Measurements from ENCODE around the gene CD34.

The CD34 gene

DNA sequence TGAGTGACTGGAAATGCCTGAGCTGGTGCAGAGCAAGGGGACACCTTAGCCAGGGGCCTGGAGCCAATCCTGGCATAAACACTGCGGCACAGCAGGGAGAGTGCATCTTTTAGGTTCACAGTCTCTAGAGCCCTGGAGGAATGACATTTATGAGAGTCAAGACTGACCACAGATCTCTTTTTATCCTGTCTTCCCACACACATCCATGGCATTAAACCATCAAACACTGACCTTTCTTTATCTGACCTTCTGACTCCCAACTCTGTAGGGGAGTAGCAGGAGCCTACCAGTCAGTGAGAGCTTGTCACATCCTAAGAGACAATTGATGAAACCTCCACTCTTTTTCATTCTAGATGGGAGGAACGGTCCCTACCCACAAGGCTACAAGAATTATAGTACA lies 7.9 kb downstream of the CD34 start:
- H3K4me3 ChIP-seq (replicated peaks; ENCODE audit: low read depth, low read length) = no peak overlapping the region
- TF ChIP-seq, protein P1, sequence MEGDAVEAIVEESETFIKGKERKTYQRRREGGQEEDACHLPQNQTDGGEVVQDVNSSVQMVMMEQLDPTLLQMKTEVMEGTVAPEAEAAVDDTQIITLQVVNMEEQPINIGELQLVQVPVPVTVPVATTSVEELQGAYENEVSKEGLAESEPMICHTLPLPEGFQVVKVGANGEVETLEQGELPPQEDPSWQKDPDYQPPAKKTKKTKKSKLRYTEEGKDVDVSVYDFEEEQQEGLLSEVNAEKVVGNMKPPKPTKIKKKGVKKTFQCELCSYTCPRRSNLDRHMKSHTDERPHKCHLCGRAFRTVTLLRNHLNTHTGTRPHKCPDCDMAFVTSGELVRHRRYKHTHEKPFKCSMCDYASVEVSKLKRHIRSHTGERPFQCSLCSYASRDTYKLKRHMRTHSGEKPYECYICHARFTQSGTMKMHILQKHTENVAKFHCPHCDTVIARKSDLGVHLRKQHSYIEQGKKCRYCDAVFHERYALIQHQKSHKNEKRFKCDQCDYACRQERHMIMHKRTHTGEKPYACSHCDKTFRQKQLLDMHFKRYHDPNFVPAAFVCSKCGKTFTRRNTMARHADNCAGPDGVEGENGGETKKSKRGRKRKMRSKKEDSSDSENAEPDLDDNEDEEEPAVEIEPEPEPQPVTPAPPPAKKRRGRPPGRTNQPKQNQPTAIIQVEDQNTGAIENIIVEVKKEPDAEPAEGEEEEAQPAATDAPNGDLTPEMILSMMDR (IDR thresholded peaks at IDR 0.05; ENCODE audit: low read depth, low read length, missing control alignments) = no peak
- no peak for DNase-seq (ENCODE audit: extremely low read depth, low read depth)

DNA sequence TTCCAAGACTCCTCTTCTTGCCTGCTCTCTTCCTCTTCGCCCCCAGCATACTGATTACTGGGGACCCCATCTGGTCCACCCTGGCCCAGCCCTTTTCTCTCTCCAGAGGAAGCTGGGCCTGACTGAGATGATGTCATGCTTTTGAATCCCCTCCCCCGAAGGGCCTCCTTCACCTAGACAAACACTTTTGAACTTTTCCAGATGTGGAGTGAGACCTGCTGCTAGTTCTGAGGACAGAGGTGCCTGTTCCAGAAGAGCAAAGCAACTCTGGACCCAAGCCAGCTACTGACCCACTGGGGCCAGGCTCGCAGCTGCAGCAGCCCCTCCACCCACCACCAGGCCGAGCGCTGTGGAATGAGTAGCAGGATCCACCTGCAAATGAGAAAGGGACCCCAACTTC lies 8.4 kb downstream of the CD34 start:
- no peak for DNase-seq (ENCODE audit: extremely low read depth, low read depth)
- TF ChIP-seq, protein P1 (IDR thresholded peaks at IDR 0.05; ENCODE audit: low read depth, low read length, missing control alignments) = no peak
- no peak overlapping the region for H3K4me3 ChIP-seq (replicated peaks; ENCODE audit: low read depth, low read length)

DNA sequence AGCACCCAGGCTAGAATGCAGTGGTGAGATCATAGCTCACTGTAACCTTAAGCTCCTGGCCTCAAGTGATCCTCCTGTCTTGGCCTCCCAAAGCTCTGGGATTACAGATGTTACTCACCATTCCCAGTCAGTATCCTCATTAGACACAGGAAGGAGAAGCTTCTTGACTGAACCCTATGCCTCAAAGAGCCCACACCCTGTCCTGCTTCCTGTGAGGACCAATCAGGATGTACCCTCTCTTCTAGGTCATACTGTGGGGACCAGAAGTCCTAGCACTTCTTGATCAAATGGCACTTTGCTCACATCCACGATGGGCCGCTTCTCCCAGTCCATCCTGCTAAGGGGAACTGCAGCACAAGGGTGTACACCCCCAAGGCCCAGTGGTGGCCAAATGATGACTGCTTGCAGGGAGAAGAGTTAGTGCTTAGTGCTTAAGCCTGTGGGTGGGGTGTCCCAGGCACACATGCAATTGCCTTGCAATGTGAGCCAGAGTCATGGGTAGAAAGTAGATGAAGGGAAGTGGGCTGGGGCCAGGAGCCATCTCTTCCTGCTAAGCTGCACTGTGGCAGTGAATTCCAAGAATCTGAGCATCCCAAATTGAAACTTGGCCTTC lies 9.8 kb downstream of the CD34 start:
- no peak overlapping the region for H3K4me3 ChIP-seq (replicated peaks; ENCODE audit: low read depth, low read length)
- DNase-seq (ENCODE audit: extremely low read depth, low read depth) = no peak
- TF ChIP-seq, protein P1 (IDR thresholded peaks at IDR 0.05; ENCODE audit: low read depth, low read length, missing control alignments) = no peak

DNA sequence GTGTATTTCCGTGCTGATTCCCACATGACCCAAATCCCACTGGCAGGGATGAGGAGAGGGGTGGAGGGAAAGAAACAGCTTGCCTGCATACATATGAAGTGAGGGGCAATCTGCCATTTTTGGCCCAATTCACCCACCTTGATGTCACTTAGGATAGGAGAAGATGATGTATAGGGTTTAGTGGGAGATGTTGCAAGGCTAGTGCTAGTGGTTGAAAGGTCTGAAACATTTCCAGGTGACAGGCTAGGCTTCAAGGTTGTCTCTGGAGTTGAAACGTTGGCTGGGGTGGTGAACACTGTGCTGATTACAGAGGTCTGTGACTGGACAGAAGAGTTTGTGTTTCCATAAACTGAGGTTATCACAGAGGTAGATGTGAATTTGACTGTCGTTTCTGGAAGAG lies 12.1 kb downstream of the CD34 start:
- no peak overlapping the region for H3K4me3 ChIP-seq (replicated peaks; ENCODE audit: low read depth, low read length)
- DNase-seq (ENCODE audit: extremely low read depth, low read depth) = no peak
- TF ChIP-seq, protein P1 (IDR thresholded peaks at IDR 0.05; ENCODE audit: low read depth, low read length, missing control alignments) = no peak

DNA sequence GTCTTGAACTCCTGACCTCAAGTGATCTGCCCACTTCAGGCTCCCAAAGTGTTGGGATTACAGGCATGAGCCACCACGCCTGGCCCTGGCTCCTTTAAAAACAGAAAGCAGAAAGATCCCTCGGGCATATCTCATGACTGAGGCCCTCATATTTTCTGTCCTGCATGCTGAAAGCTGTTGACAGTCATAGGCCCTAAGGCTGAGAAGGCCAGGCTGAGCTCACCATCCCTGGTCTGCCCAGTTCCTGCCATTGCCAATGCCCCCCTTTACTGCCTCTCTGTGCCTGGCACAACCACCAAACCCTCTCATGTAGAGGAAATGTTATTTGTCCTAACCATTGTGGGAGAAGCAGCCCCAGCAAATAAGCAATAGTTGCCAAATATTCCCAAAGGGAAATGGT lies 12.7 kb downstream of the CD34 start:
- H3K4me3 ChIP-seq (replicated peaks; ENCODE audit: low read depth, low read length) = no peak overlapping the region
- DNase-seq (ENCODE audit: extremely low read depth, low read depth) = no peak
- TF ChIP-seq, protein P1 (IDR thresholded peaks at IDR 0.05; ENCODE audit: low read depth, low read length, missing control alignments) = no peak

DNA sequence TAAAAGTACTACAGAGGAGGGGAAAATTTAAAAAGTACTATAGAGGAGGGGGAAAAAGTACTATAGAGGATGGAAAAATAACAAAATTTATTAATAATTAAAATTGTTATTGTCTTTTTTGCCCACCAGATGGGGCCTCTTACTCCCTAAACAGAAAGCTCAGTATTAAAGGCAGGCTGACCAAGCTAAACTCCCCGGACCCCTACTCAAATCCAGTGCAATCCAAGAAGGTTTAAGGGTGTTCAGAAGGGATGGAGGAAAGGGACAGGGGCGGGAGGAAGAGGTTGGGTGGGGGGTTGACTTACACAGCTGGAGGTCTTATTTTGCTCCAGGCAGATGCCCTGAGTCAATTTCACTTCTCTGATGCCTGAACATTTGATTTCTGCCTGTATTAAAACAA lies 13.7 kb downstream of the CD34 start:
- no peak for DNase-seq (ENCODE audit: extremely low read depth, low read depth)
- no peak overlapping the region for H3K4me3 ChIP-seq (replicated peaks; ENCODE audit: low read depth, low read length)
- TF ChIP-seq, protein P1 (IDR thresholded peaks at IDR 0.05; ENCODE audit: low read depth, low read length, missing control alignments) = no peak

DNA sequence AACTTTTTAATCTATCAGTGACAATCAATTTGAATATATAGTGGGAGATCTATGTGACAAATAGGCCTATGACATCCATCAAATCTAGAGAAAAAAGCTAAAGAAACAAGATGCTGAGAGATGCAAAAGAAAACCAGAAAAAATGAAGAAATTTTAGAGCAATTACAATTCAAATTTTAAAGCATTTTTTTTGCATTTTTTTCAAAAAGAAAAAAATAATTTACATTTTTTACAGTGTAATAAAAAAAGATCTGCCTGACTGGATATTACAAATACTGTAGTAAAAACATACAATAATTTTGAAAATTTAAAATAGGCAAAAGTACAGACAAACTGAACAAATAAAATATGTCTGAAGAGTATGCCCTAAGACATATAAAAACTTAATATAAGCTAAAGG lies 14.4 kb downstream of the CD34 start:
- no peak overlapping the region for H3K4me3 ChIP-seq (replicated peaks; ENCODE audit: low read depth, low read length)
- TF ChIP-seq, protein P1 (IDR thresholded peaks at IDR 0.05; ENCODE audit: low read depth, low read length, missing control alignments) = no peak
- DNase-seq (ENCODE audit: extremely low read depth, low read depth) = no peak

Measured in HFF-Myc (cell line).